GM12878 (cell line): Measurements from ENCODE around the gene C19orf81. TPM values are rescaled to one million over a fixed set of nuclear protein-coding genes. Genes with fewer than 3 reads are reported as not detected.

Source experiments
- ATAC-seq: fragments of 200-7000 bp; cut with Tn5 transposase; 3 replicates; pipeline ENCODE4 v1.9.1; 2020; ENCODE audit warnings: mild to moderate bottlenecking, moderate library complexity
- BruUV-seq: library from RNA; stranded (reverse); fragments of 400-500 nt; replicated peaks from 2 replicates; lab custom pipeline; 2021; lab: Mats Ljungman, UMichigan
- CTCF ChIA-PET: fragments of 300-600 bp; sonication (Branson Sonifier 250); formaldehyde crosslinking; extraction: SDS; loops from one replicate; lab custom pipeline; 2021; ENCODE audit warnings: inconsistent platforms; lab: Yijun Ruan, JAX
- POLR2A ChIA-PET: fragments of 350-600 bp; formaldehyde crosslinking; extraction: SDS; loops from one replicate; lab custom pipeline; 2021; ENCODE audit warnings: inconsistent platforms; lab: Charles Lee
- RAD21 ChIA-PET: fragments of 300-600 bp; sonication (Branson Sonifier 250); formaldehyde crosslinking; loops from one replicate; lab custom pipeline; 2023; ENCODE audit warnings: antibody characterized with exemption; ENCODE audit not compliant: unreplicated experiment; lab: Charles Lee
- SMC1A ChIA-PET: fragments of 300-600 bp; sonication (Branson Sonifier 250); formaldehyde crosslinking; loops from one replicate; lab custom pipeline; 2023; ENCODE audit not compliant: unreplicated experiment, uncharacterized antibody; lab: Charles Lee
- DNase-seq: peaks from one replicate; pipeline ENCODE4 v3.0.0-alpha.2; 2011; ENCODE audit warnings: low read depth, low spot score
- FAIRE-seq: peaks from 3 replicates; lab custom pipeline; 2011; peaks lifted over from hg19 to GRCh38; lab: Jason Lieb, UNC
- H2AFZ ChIP-seq: 2 replicates; pipeline ENCODE4 v1.6.0; 2011; ENCODE audit warnings: low read depth, low read length, control low read depth; ENCODE audit not compliant: control insufficient read depth
- H3K27ac ChIP-seq: 2 replicates; pipeline ENCODE4 v1.5.1; 2011; ENCODE audit warnings: control low read depth; ENCODE audit not compliant: control insufficient read depth, insufficient read depth
- H3K27me3 ChIP-seq, 2 experiments: replicated peaks in 1 of 2; 2 replicates each; pipeline versions ENCODE4 v1.6.0 to v1.6.1; 2011; ENCODE audit warnings: low read length in 1 of 2; ENCODE audit not compliant: control insufficient read depth in 2 of 2, insufficient read depth in 2 of 2
- H3K36me3 ChIP-seq, 2 experiments: 2 replicates each; pipeline ENCODE4 v1.5.1; 2011; ENCODE audit warnings: low read length in 1 of 2; ENCODE audit not compliant: control insufficient read depth in 2 of 2, insufficient read depth in 2 of 2
- H3K4me1 ChIP-seq: 2 replicates; pipeline ENCODE4 v1.6.1; 2011; ENCODE audit warnings: mild to moderate bottlenecking, low read length, moderate library complexity, mixed read lengths; ENCODE audit not compliant: control insufficient read depth, insufficient read depth
- H3K4me2 ChIP-seq: 2 replicates; pipeline ENCODE4 v1.6.0; 2011; ENCODE audit warnings: control low read depth; ENCODE audit not compliant: control insufficient read depth, insufficient read depth
- H3K4me3 ChIP-seq: fragments of 200-600 bp; sonication (generic); 2 replicates; pipeline ENCODE4 v1.5.1; 2016
- H3K79me2 ChIP-seq: 2 replicates; pipeline ENCODE4 v1.6.0; 2011; ENCODE audit warnings: low read length; ENCODE audit not compliant: control insufficient read depth, insufficient read depth
- H3K9ac ChIP-seq: 2 replicates; pipeline ENCODE4 v1.8.0; 2011; ENCODE audit warnings: low read length, control low read depth, mixed read lengths; ENCODE audit not compliant: control insufficient read depth, insufficient read depth
- H3K9me3 ChIP-seq: replicated peaks from 3 replicates; pipeline ENCODE4 v1.5.1; 2011; ENCODE audit warnings: mild to moderate bottlenecking, low read length; ENCODE audit not compliant: control insufficient read depth, insufficient read depth
- H4K20me1 ChIP-seq: 2 replicates; pipeline ENCODE4 v1.6.0; 2011; ENCODE audit not compliant: control insufficient read depth, insufficient read depth
- BACH1 ChIP-seq: fragments of 450-650 bp; IDR thresholded peaks from 2 replicates; pipeline ENCODE4 v1.6.1; 2017; ENCODE audit warnings: mild to moderate bottlenecking, borderline replicate concordance
- CBX5 ChIP-seq: sonication (generic); IDR thresholded peaks from 2 replicates; pipeline ENCODE4 v1.6.1; 2016; ENCODE audit warnings: low read depth, moderate library complexity, mild to moderate bottlenecking, inconsistent platforms
- CHD2 ChIP-seq: IDR thresholded peaks from 2 replicates; pipeline ENCODE4 v1.6.1; 2011; ENCODE audit warnings: low read depth, low read length, improper control_type of control experiment, borderline replicate concordance
- E4F1 ChIP-seq: fragments of 450-650 bp; IDR thresholded peaks from 2 replicates; pipeline ENCODE4 v1.6.1; 2018; ENCODE audit warnings: borderline replicate concordance, mild to moderate bottlenecking; ENCODE audit not compliant: partially characterized antibody
- ESRRA ChIP-seq: IDR thresholded peaks from 2 replicates; pipeline ENCODE4 v1.6.1; 2012; ENCODE audit warnings: mild to moderate bottlenecking, low read length, improper control_type of control experiment
- NBN ChIP-seq: fragments of 450-650 bp; IDR thresholded peaks from 2 replicates; pipeline ENCODE4 v1.6.1; 2016
- NFYA ChIP-seq: IDR thresholded peaks from 2 replicates; pipeline ENCODE4 v1.6.1; 2011; ENCODE audit warnings: low read depth, mild to moderate bottlenecking, low read length, improper control_type of control experiment, borderline replicate concordance
- RBBP5 ChIP-seq: fragments of 200-600 bp; sonication (generic); conservative IDR thresholded peaks from 2 replicates; pipeline ENCODE4 v1.6.1; 2016
- SREBF1 ChIP-seq: IDR thresholded peaks from 2 replicates; pipeline ENCODE4 v1.6.1; 2012; ENCODE audit warnings: mild to moderate bottlenecking, low read length
- TAF1 ChIP-seq: IDR thresholded peaks from 2 replicates; pipeline ENCODE4 v1.6.1; 2011; ENCODE audit warnings: mild to moderate bottlenecking, low read depth, low read length, borderline replicate concordance
- WGBS: methylation state at CpG from one replicate; pipeline ENCODE4 v1.1.6; 2016; ENCODE audit warnings: low lambda C conversion rate; ENCODE audit not compliant: insufficient replicate concordance, insufficient coverage; ENCODE audit errors: missing lambda C conversion rate; 5-methylcytosine and 5-hydroxymethylcytosine counted together
- in situ Hi-C: fragments of 300-500 bp; cut with MboI; formaldehyde crosslinking; loops from 9 replicates; pipeline ENCODE4 v1.14.3; 2018; ENCODE audit warnings: mixed read lengths
- intact Hi-C: fragments of 100-400 bp; cut with micrococcal nuclease; formaldehyde crosslinking; loops from one replicate; pipeline ENCODE4 v1.14.2; 2022; ENCODE audit not compliant: unreplicated experiment
- polyA plus RNA-seq, 11 experiments: library from polyadenylated mRNA; depleted of rRNA in 4 of 11; unstranded in 6 of 11; stranded (reverse) in 5 of 11; fragments of >200 nt; fragmentation: Nextera tagmentation in 4 of 11; fragmentation: Illumina TruSeq in 1 of 11; extraction: Ambion mirVana in 4 of 11; extraction: Trizol in 1 of 11; gene quantifications; 1 replicate in 1 of 11; 2 replicates in 10 of 11; pipeline versions ENCODE4 v1.2.1 to v1.2.3, GENCODE V29; 2011 to 2016; ENCODE audit warnings: inconsistent platforms in 2 of 11, missing spikeins in 2 of 11, low read depth in 1 of 11
- total RNA-seq, 4 experiments: library from RNA; depleted of rRNA in 3 of 4; stranded (reverse); fragments of >200 nt in 3 of 4; fragmentation: Illumina TruSeq in 1 of 4; extraction: Trizol in 1 of 4; gene quantifications; 2 replicates each; pipeline versions ENCODE4 v1.2.1 to v1.2.3, GENCODE V29; 2013 to 2021
- TF ChIP-seq, protein P1 (sequence below): fragments of 450-650 bp; conservative IDR thresholded peaks from 2 replicates; pipeline ENCODE4 v1.6.1; 2017; ENCODE audit warnings: mild to moderate bottlenecking, moderate library complexity

The C19orf81 gene
- total and polyA plus RNA-seq, 10 of the 15 experiments (the other 5 are each of a cell fraction or from before 2014, with no cell fraction given), result 0.69 TPM; not detected in 9

DNA sequence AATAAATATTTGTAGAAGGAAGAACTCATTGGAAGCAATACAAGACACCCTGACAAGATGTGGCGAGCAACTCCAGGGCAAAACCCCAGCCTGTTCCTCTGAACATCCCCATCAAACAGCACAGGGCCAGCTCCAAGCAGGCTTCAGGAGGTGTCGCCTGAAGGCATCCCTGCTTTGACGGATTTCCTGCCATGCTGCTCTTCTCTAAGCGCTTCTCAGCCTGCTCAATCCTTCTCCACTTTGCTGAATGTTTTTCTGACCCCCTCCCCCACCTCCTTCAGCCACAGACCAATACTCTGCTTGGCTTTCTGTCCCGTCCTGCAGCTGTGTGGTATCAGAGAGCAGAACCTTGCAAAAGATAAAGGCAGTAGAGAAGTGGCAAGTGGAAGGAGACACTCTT is 28.4 kb downstream of the C19orf81 start:
- Histone ChIP-seq H4K20me1 (no peaks in the 10 kb centered on the region), H3K36me3 (no peaks in the 10 kb centered on the region), H3K4me3 (no peak overlapping the region), H3K4me1 (peaks cover 2% of the 10 kb centered on the region; the same call in 1 of the 2 replicates), H3K27me3 (peaks cover 4 to 6% of the 10 kb centered on the region in 2 experiments; a peak in 2 of 4 replicates), H3K9me3 (no peaks in the 10 kb centered on the region; the same call in 1 of the 3 replicates), H3K9ac (no peak overlapping the region), H3K27ac (no peak overlapping the region), H3K4me2 (no peak overlapping the region), H3K79me2 (no peaks in the 10 kb centered on the region), H2AFZ (no peak overlapping the region)
- ATAC-seq (no peak), FAIRE-seq (no peak), DNase-seq (no peak)
- ChIA-PET CTCF (no interaction called here), POLR2A (no interaction called here), RAD21 (no interaction called here), SMC1A (no interaction called here)
- TF ChIP-seq CBX5, result no peak
- no peak for TF ChIP-seq CHD2
- TF ChIP-seq ESRRA, result no peak
- no peak for TF ChIP-seq BACH1
- TF ChIP-seq SREBF1, result no peak
- TF ChIP-seq, protein P1, sequence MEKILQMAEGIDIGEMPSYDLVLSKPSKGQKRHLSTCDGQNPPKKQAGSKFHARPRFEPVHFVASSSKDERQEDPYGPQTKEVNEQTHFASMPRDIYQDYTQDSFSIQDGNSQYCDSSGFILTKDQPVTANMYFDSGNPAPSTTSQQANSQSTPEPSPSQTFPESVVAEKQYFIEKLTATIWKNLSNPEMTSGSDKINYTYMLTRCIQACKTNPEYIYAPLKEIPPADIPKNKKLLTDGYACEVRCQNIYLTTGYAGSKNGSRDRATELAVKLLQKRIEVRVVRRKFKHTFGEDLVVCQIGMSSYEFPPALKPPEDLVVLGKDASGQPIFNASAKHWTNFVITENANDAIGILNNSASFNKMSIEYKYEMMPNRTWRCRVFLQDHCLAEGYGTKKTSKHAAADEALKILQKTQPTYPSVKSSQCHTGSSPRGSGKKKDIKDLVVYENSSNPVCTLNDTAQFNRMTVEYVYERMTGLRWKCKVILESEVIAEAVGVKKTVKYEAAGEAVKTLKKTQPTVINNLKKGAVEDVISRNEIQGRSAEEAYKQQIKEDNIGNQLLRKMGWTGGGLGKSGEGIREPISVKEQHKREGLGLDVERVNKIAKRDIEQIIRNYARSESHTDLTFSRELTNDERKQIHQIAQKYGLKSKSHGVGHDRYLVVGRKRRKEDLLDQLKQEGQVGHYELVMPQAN, result no peak
- TF ChIP-seq TAF1, result no peak
- TF ChIP-seq NBN, result no peak
- TF ChIP-seq NFYA, result no peak
- TF ChIP-seq E4F1, result no peak
- no peak for TF ChIP-seq RBBP5
- WGBS, result 15% methylated on average over 5 of the region's 5 CpGs
- intact Hi-C loops, result no loop called here
- no TSS peak for BruUV-seq
- in situ Hi-C loops, result no loop called here
